Fibroblast of peridontal ligament (primary cell): ENCODE results near the gene PSMC3.

Experiments used
- DNase-seq: peaks from one replicate; pipeline ENCODE4 v3.0.0-alpha.2; 2010; ENCODE audit errors: extremely low read depth

Gene PSMC3

DNA sequence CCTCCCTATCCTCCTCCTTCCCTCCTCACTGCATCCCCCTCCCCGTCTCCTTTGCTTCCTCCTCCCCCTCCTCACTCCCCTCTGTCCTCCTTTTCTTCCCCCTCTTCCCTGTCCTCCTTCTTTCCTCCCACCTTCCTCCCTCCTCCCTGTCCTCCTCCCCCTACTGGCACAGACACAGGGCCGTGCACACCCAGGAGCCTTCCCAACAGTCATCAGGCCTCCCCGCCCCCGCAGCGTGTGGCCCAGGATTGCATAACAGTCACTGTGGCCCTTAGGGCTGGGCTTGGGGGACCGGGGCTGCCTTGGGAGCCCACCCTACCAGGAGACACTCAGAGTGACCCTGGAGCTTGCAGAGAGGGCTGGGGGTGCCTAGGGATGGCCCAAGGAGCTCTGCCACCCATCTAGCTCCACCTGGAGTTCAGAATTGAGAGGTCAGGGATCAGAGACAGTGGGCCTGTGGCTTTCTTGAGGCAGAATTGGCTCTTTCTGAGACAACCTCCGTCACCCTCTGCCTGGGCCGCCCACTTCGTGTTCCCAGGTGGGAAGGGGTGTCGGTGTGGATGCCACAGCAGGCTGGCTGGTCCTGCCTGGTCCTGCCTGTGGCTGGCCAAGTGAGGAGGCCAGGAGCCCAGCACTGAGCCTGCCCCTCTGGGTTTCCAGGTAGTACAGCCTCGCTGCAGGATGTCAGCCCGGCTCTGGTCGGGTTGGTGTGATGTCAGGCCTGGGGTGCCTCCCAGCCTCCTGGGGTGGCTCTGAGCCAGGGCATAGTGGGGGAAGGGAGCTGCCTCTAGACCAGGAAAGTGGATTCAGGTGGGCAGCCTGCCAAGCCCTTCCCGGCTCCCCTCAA is 49.5 kb downstream of the PSMC3 start:
- DNase-seq: no peak

- DNase-seq: no peak
Measured at GRCh38 chr11:47376107-47376524, 50.1 kb downstream of the PSMC3 start.

DNA sequence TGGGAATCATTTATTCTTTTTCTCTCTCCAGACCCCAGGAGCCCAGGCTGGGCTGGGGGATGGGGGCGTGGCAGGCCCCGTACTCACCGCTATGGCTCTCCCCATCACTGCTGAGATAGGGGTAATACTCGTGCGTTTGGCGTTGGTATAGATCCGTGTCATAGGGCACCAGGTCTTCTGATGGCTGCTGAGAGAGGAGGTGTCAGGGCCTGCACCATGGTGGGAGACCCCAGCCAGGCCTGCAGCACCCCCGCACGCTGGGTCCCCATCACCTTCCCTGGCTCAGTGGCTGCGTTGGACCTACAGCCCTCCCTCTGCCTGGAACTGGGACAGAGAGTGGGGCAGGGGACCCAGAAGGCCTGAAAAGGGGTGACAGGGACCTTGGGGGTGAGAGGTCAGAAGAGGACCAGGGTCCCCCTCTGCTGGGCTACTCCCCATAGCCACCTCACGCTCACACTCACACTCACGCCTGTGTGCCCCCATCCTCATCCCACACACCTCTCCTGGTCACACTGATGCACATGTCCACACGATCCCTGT is 50.6 kb downstream of the PSMC3 start:
- DNase-seq: no peak

GRCh38 chr11:47375020-47375419 is 51.2 kb downstream of the PSMC3 start:
- no peak for DNase-seq

GRCh38 chr11:47374720-47375019 is 51.6 kb downstream of the PSMC3 start:
- DNase-seq: no peak

DNA sequence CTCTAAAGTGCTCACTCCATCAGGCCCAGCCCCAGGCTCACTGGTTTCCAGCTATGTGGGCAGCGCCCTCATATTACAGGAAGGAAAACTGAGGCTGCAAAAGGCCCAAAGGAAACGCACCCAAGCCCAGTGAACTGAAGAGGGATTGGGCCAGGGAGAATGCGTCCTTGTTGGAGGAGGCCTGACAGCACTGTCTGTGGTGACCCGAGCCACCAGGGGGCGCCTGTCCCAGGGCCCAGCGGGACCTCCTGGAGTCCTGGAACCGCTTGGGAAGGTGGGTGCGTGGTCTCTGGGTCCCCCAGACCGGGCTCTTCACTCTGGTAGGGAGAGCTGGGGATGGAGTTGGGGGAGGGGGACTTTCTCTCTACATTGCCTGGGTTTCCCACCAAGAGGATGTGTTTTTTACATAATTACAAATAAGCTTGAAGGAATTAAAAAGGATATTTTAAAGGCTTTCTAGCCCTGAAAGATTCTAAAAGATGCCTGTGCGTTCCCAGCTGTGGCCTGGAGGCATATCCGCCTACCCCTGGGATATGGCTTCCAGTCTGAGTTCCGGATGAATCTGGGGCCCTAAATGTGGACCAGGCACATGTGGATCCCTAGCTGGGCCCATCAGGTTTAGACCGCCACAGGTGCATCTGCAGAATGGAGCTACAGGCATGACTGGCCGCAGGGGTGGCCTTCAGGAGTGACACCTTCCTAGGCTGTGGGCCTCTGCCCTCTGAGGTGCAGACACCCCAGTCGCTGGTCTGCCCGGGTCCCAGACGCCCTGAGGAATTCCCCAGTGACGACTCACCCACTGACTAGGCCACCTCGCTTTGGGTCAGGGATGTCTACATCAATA is 52.1 kb downstream of the PSMC3 start:
- DNase-seq: peak; percentile 66

DNA sequence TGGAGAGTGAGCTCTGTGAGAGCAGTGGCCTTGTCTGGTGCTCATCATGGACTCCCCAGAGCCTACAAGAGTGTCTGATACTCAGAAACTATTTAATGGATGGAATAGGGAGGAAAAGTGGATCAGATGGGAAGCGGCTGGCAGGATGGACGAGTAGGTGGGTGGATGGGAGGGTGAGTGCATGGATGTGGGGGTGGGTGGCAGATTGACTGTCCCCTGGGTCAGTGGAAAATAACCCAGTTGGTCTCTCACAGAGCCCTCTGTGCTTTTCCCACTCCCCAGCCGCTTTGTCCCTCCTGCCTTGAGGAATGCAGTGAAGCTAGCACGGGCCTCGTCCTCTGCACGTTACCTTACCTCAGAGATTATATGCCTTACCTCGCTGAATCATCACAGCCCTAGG is 53.8 kb downstream of the PSMC3 start:
- no peak for DNase-seq

DNA sequence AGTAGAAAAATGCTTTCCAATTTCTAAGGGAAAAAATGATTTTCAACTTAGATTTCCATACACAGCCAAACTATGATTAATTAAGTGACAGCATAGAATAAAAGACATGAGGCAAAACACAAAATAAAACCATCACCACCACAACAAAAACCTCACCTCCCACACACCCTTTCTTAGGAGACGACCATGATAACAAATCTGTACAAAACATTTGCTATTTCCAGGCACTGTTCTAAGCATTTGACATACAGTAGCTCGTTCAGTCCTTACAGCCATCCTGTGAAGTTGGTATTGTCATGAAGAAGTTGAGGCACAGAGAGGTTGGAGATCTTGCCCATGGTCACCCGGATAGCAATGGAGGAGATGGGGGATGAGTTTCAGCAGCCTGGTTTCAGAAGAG is 56.6 kb downstream of the PSMC3 start:
- no peak for DNase-seq
